BLaER1 treated with 17β-estradiol and CSF1 and Interleukin-3, amounts not matched to agents 10 nM and 100 nM (cell line): ENCODE measurements around the gene RBM45.
"Not testable (repeated sequence)": the region's sequence is repeated elsewhere in the genome, so short reads cannot be mapped to it uniquely, and the experiment has no call there.

Source experiments
- H3K27ac ChIP-seq, 11 experiments: shearing (Covaris generic); formaldehyde crosslinking; 2 replicates each; pipeline ENCODE4 v1.8.1; 2022
- H3K27me3 ChIP-seq, 11 experiments: shearing (Covaris generic); formaldehyde crosslinking; 2 replicates each; pipeline ENCODE4 v1.8.1; 2022
- H3K36me3 ChIP-seq, 11 experiments: shearing (Covaris generic); formaldehyde crosslinking; 2 replicates each; pipeline ENCODE4 v1.8.1; 2022
- H3K4me1 ChIP-seq, 10 experiments: shearing (Covaris generic); formaldehyde crosslinking; 2 replicates each; pipeline ENCODE4 v1.8.1; 2022
- H3K4me2 ChIP-seq, 11 experiments: shearing (Covaris generic); formaldehyde crosslinking; 2 replicates each; pipeline ENCODE4 v1.8.1; 2022
- H3K4me3 ChIP-seq, 10 experiments: shearing (Covaris generic); formaldehyde crosslinking; 2 replicates each; pipeline ENCODE4 v1.8.1; 2022
- H3K9ac ChIP-seq, 11 experiments: shearing (Covaris generic); formaldehyde crosslinking; 2 replicates each; pipeline ENCODE4 v1.8.1; 2022
- H3K9me3 ChIP-seq, 11 experiments: shearing (Covaris generic); formaldehyde crosslinking; replicated peaks in 1 of 11; 2 replicates each; pipeline ENCODE4 v1.8.1; 2022
- H4K20me1 ChIP-seq, 11 experiments: shearing (Covaris generic); formaldehyde crosslinking; 2 replicates each; pipeline ENCODE4 v1.8.1; 2022
- Cebpa-rat ChIP-seq, 11 experiments: shearing (Covaris generic); IDR thresholded peaks; 2 replicates each; pipeline ENCODE4 v1.8.1; 2022

The RBM45 gene

DNA sequence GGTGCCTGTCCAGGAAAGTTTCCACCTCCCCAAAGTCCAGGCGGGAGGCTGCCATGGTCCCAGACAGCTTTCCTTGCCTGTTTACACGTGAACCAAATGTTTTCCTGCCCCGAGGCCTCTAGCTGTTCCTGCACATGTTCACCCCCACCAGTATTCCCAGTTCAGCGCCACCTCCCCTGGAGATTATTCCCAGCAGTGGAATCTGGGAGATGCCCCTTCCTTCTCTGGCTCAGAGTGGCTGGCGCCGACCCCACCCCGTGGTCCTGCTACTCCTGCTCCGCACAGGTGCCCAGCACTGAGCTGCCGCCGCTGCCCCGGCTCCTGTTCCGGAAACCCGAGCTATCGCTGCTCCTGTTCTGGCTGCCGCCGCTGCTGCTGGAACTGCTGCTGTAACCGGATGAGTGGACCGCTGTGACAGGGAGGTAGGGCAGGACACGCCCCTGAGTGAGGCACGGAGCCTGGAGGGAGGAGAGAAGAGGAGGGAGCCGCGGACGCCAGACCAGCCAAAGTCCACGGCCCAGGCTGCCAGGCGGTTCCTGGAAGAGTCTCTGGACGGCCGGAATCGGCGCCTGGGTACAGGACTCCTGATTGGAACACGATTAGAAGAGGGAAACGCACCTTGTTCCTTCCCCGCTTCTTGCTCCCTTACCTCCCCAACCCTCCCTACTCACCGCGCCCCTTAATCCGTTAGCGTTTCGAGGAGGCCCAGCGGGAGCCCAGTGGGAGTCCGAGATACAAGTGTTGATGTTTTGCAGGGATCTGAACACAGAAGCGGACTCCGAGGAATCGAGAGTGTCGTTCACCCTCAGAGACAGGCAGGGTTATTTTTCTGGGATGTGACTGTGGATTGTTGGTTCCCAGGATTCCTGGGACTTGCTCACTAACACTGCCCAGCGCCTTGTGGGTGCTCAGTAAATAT is 39.6 kb upstream of the RBM45 start, which contains the start of gene PDE11A:
TSS of gene PDE11A (minus strand) at position 395 of the 919 bp plus-strand sequence. CDS start at position 55, 340 bp downstream.
- Histone ChIP-seq H3K9ac (no peak within 1 kb of the TSS), H3K9me3 (peaks cover 0 to 11% (median 0%) of the 10 kb centered on the region in 11 experiments; a peak in 1 of 22 replicates), H3K4me2 (no peak within 1 kb of the TSS), H3K4me3 (no peak within 1 kb of the TSS), H4K20me1 (no peaks in the 10 kb centered on the region), H3K27ac (no peak within 1 kb of the TSS), H3K4me1 (0 out of 20 replicates have a peak, but pooled peaks cover 0 to 8% (median 0%) of the 10 kb centered on the region in 10 experiments), H3K27me3 (no peaks in the 10 kb centered on the region), H3K36me3 (no peaks in the 10 kb centered on the region)
- no peak for TF ChIP-seq Cebpa-rat (IDR thresholded peaks at IDR 0.05)

DNA sequence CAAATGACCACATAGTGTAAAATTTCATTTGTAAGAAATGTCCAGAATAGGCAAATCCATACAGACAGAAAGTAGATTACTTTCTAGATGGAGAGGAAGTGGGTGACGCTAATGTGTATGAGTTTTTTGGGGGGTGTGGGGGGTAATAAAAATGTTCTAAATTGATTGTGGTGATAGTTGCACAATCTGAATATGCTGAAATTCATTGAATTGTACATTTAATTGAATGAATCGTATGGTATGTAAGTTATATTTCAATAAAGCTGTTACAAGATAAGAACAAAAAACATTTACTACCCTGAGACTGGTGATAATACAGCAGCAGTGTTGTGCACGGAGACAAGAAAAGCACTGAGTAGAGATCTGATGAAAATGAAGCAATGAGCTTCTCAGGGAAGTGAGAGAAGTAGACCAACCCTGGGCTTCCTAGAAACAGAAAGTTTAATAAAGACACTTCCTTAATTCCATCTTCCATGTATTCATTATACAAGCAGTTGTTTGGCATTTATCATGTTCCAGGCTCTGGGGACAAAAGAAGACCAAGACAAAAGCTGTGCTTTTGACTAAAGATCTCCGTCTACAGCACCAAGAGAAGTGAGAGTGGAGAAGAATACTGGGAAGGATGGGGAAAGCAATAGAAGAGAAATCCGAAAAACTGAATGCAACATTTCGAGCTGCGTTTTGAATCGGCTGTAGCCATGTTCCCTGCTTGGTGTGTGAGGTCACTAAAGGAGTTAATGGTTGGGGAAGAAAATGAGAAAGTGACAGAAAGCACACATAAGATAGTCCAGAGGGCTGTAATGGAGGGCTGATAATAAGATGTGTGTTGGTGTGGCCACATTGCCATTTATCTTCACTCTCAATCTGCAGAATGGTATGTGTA is 37.9 kb upstream of the RBM45 start:
- H3K27ac ChIP-seq, result no peak overlapping the region
- no peaks in the 10 kb centered on the region for H3K27me3 ChIP-seq
- H3K4me2 ChIP-seq, result no peak overlapping the region
- H3K9ac ChIP-seq, result no peak overlapping the region
- H3K4me3 ChIP-seq, result no peak overlapping the region
- TF ChIP-seq Cebpa-rat (IDR thresholded peaks at IDR 0.05), result no peak; a peak in 1 of 22 replicates
- 0 out of 20 replicates have a peak, but pooled peaks cover 0 to 8% (median 0%) of the 10 kb centered on the region in 10 experiments for H3K4me1 ChIP-seq
- no peaks in the 10 kb centered on the region for H4K20me1 ChIP-seq
- no peaks in the 10 kb centered on the region for H3K36me3 ChIP-seq
- peaks cover 0 to 11% (median 0%) of the 10 kb centered on the region in 11 experiments; a peak in 5 of 22 replicates for H3K9me3 ChIP-seq

DNA sequence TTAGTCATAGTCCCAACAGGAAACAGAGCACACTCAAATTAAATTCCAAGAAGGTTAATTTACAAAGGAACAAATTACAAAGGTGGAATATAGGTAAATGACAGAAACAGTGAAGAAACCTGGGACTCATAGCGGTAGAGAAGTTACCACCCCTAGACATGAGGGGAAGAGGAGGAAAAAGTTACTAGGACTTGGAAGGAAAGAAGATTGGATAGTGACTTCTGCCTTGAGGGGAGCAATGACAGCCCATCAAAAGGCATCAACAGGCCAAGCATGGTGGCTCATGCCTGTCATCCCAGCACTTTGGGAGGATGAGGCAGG is 37.3 kb upstream of the RBM45 start:
- H3K4me1 ChIP-seq, result 0 out of 20 replicates have a peak, but pooled peaks cover 0 to 8% (median 0%) of the 10 kb centered on the region in 10 experiments
- TF ChIP-seq Cebpa-rat (IDR thresholded peaks at IDR 0.05), result no peak
- H3K36me3 ChIP-seq, result no peaks in the 10 kb centered on the region
- H3K27ac ChIP-seq, result no peak overlapping the region
- H4K20me1 ChIP-seq, result no peaks in the 10 kb centered on the region
- no peaks in the 10 kb centered on the region for H3K27me3 ChIP-seq
- H3K4me2 ChIP-seq, result no peak overlapping the region
- H3K4me3 ChIP-seq, result no peak overlapping the region
- H3K9me3 ChIP-seq, result peaks cover 0 to 11% (median 0%) of the 10 kb centered on the region in 11 experiments; a peak in 5 of 22 replicates
- H3K9ac ChIP-seq, result no peak overlapping the region

DNA sequence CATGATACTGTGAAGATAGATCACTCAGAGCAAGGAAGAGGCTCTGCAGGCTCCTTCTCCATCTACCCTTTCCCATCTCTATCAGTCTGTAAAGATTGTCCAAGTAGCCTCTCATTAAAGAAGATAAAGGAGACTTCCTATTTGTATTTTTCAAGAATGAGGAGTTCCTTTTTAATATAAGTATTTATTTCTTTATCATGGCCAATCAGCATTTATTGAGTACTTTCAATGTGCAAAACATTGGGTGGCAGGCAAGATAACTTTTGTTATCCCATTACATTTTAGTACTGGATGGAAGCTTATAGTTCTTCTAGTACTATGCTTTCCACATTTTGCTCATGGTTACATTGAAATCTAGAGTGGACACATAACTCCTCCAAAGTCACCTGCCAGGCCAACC is 36.1 kb upstream of the RBM45 start:
- H3K27ac ChIP-seq, result no peak overlapping the region
- no peak overlapping the region for H3K4me2 ChIP-seq
- no peaks in the 10 kb centered on the region for H3K27me3 ChIP-seq
- H3K36me3 ChIP-seq, result no peaks in the 10 kb centered on the region
- peaks cover 0 to 11% (median 0%) of the 10 kb centered on the region in 11 experiments; a peak in 5 of 22 replicates for H3K9me3 ChIP-seq
- H3K9ac ChIP-seq, result no peak overlapping the region
- no peak for TF ChIP-seq Cebpa-rat (IDR thresholded peaks at IDR 0.05)
- H4K20me1 ChIP-seq, result no peaks in the 10 kb centered on the region
- no peak overlapping the region for H3K4me3 ChIP-seq
- H3K4me1 ChIP-seq, result 0 out of 20 replicates have a peak, but pooled peaks cover 0 to 8% (median 0%) of the 10 kb centered on the region in 10 experiments

DNA sequence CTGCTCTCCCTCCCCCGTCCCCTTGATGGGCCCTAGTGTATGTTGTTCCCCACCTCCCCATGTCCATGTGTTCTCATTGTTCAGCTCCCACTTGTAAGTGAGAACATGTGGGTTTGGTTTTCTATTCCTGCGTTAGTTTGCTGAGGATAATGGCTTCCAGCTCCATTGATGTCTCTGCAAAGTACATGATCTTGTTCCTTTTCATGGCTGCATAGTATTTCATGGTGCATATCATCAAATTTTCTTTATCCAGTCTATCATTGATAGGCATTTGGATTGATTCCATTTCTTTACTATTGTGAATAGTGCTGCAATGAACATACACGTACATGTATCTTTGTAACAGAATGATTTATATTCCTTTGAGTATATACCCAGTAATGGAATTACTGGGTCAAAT is 33.0 kb upstream of the RBM45 start:
- H3K9ac ChIP-seq, H4K20me1 ChIP-seq, H3K27me3 ChIP-seq, H3K36me3 ChIP-seq, H3K4me2 ChIP-seq, H3K27ac ChIP-seq, H3K4me1 ChIP-seq, H3K4me3 ChIP-seq, H3K9me3 ChIP-seq: not testable (repeated sequence)

DNA sequence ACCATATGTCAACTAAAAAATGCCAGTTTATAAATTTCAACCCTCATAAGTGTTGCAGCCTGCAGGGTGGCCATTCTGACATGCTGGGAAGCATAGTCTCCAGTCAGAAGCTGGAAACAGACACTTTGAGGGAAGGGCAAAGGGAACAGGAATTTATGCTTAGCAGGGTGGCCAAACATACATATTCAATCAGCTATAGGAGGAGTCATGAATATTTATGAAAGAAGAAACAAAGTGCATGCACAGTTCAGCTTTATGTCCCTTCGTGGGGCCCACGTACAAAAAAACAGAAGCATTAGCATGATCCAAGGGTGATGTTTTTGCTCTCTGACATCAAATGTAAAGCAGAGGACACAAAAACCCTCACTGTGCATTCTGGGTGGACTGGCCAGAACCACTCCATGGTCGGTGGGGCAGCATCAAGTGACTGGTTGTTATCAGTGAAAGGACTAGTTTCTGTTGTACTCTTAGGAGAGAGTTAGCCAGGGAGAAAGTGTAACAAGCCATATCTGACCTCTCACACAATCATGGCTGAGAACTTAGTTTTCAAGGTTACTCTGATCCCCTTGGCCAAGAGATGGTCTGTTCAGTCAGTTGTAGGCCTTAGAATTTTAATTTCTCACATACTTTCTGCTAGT is 29.7 kb upstream of the RBM45 start:
- Histone ChIP-seq H3K9me3 (peaks cover 0 to 6% (median 0%) of the 10 kb centered on the region in 11 experiments; a peak in 4 of 22 replicates), H3K4me3 (no peak overlapping the region), H3K27ac (no peak overlapping the region), H3K36me3 (no peaks in the 10 kb centered on the region), H3K27me3 (no peaks in the 10 kb centered on the region), H3K9ac (no peak overlapping the region), H3K4me1 (no peaks in the 10 kb centered on the region), H3K4me2 (no peak overlapping the region), H4K20me1 (no peaks in the 10 kb centered on the region)
- TF ChIP-seq Cebpa-rat (IDR thresholded peaks at IDR 0.05), result no peak

DNA sequence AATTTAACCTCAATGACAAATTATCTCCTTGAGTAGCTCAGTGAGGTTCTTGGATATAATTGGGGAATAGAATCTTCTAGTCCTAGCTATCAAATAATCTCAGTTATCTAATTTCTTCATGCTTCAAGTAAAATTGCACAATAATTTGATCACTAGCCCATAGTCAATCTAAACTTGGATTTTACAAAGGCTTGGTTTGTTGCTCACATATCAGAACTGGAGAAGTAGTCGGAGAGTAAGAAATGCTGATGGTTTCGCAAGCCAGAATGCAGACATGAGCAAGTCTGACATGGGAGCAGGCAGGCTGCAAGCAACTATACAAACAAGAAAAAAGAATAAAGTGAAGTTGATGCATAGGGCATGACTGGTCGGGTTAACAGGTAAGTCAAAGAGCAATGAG is 28.0 kb upstream of the RBM45 start:
- H3K4me2 ChIP-seq, result no peak overlapping the region
- TF ChIP-seq Cebpa-rat (IDR thresholded peaks at IDR 0.05), result no peak
- H3K9me3 ChIP-seq, result peaks cover 0 to 4% (median 0%) of the 10 kb centered on the region in 11 experiments; a peak in 4 of 22 replicates
- no peak overlapping the region for H3K27ac ChIP-seq
- H3K4me3 ChIP-seq, result no peak overlapping the region
- no peaks in the 10 kb centered on the region for H3K4me1 ChIP-seq
- no peaks in the 10 kb centered on the region for H3K27me3 ChIP-seq
- no peaks in the 10 kb centered on the region for H3K36me3 ChIP-seq
- H3K9ac ChIP-seq, result no peak overlapping the region
- H4K20me1 ChIP-seq, result no peaks in the 10 kb centered on the region

DNA sequence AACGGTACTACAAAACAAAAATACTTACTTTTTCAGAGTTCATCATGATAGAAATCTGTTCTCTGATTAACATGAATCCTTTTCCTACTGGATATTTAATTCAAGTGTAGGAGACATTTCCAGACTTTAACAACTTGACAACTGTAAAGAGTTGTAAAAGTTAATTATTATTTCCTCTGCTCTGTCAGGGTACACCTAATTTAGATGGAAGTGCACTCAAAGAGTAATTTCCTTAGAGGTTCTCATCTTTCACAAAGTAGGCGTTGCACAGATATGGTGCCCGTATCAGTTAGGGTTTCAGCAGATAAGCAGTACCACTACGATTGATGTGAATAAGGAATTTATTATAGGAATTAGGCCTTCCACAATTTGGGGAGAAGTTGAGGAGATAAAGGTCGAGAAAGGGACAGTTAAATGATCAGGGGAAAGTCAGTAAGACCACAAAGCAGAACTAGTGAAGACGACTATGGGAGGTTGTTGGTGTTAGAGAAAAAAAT is 23.4 kb upstream of the RBM45 start:
- H3K27me3 ChIP-seq, result no peaks in the 10 kb centered on the region
- H3K4me1 ChIP-seq, result no peaks in the 10 kb centered on the region
- H3K27ac ChIP-seq, result no peak overlapping the region
- no peak for TF ChIP-seq Cebpa-rat (IDR thresholded peaks at IDR 0.05)
- H4K20me1 ChIP-seq, result no peaks in the 10 kb centered on the region
- H3K9ac ChIP-seq, result no peak overlapping the region
- no peak overlapping the region for H3K4me3 ChIP-seq
- H3K36me3 ChIP-seq, result no peaks in the 10 kb centered on the region
- H3K9me3 ChIP-seq, result no peaks in the 10 kb centered on the region
- H3K4me2 ChIP-seq, result no peak overlapping the region

DNA sequence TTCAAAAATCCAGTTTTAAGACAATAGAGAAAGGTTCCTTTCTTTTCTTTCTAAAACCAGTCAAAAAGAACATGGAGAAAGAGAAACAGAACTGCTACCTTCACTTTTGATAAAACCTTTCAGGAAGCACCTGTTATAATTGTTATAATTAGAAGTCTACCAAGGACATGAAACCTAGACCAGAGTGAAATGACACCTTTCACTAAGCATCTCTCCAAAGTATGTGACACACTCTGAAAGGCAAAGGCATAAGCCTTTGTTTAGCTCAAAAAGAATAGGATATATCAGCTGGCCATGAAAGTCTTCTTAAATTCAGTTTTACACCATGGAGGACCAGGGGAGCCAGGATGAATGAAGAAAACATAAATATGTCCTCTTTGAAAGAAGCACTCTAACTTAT is 18.8 kb upstream of the RBM45 start:
- TF ChIP-seq Cebpa-rat (IDR thresholded peaks at IDR 0.05), result no peak
- no peaks in the 10 kb centered on the region for H3K27me3 ChIP-seq
- H3K4me2 ChIP-seq, result no peak overlapping the region
- no peak overlapping the region for H3K4me3 ChIP-seq
- H4K20me1 ChIP-seq, result no peaks in the 10 kb centered on the region
- H3K36me3 ChIP-seq, result no peaks in the 10 kb centered on the region
- H3K27ac ChIP-seq, result no peak overlapping the region
- H3K9me3 ChIP-seq, result peaks cover 15 to 30% (median 23%) of the 10 kb centered on the region in 11 experiments
- no peak overlapping the region for H3K9ac ChIP-seq
- H3K4me1 ChIP-seq, result no peaks in the 10 kb centered on the region
